ENCODE results near the gene OR12D2. TPM values are rescaled to one million over a fixed set of nuclear protein-coding genes. Genes with fewer than 3 reads are reported as not detected.

OR12D2 gene, protein sequence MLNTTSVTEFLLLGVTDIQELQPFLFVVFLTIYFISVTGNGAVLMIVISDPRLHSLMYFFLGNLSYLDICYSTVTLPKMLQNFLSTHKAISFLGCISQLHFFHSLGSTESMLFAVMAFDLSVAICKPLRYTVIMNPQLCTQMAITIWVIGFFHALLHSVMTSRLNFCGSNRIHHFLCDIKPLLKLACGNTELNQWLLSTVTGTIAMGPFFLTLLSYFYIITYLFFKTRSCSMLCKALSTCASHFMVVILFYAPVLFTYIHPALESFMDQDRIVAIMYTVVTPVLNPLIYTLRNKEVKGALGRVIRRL
- total RNA-seq: not detected in 2 replicates

DNA sequence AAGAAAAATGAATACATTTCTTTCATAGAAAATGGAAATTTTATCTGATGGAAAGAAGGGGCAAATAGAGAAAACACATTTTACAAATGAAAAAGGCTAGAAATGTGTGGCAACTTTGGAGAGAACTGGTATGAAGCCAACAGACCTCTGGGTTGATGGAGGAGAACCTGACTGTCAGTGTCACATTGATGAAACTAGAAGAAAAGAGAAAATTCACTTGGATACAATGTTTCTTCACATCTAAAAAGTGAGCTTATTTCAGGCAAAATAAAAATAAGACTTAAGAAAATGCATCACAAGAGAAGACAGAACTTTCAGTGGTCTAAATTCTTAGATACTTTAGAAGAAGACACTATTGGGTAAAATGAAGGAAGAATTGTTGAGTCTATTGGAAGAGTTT is at the start of gene OR12D2:
Gene OR12D2 (plus strand): TSS at position 301 of the 400 bp plus-strand sequence. CDS start 1,069 bp downstream, outside the sequence.

DNA sequence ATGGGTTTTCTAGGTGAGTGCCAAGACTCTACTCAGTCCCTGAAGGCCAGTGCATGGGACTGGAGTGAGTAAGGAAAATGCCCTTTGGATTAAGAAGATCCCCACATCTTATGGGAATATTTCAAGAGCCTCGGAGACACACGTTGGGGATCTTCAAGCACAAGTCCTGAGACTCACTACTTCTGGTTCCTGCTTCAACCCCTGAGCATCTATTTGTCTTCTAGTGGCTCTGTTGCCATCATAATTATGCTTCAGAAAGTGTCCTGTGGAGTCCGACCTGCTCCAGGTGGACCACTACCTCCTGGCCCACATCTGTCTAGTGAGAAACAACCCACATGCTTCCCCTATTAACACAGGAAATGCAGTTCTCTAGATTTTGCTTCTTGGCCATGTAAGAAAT is 26.7 kb upstream of the OR12D2 start, which contains the start of gene OR5V1:
Gene OR5V1 (minus strand): TSS at position 101 of the 400 bp plus-strand sequence. CDS start 12,670 bp downstream, outside the sequence.

DNA sequence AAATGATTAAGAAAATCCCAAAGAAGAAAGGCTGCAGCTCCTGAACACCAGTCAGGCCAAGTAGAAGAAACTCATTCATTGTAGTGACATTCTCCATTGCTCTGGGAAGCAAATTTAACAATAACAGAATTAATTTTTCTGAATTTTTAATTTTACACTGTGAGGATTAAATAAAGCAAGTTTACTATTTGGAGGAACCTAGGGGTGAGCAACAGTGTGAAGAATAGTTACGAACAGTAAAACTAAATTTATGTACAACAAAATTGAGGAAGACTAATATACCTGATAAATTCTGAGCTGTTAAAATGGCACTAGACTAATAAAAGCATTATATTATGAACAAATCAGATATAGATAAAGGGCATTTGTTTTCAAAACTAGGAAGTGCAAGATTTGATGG is 20.2 kb upstream of the OR12D2 start, which contains the start of gene OR12D3:
Gene OR12D3 (minus strand): TSS at position 101 of the 400 bp plus-strand sequence. CDS start 4 bp downstream, at position 97.

DNA sequence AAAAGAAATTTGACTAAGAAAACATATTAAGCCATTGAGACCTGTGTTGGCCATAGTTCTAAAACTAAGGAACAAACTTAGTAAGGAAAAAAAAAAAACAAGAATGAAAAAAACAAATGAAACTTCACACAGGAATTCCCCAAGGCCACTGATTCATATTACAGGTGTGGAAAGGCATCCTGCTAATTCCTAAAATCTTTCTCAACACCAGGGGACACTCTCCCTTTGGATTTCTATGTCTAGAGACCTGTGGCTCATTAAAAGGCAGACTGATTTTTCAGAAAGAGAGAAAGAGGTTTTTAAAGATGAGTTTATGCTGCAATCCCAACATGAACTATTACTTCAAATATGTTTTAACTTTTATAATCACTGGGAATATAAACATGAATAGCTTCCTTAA is 19.2 kb downstream of the OR12D2 start, which contains the start of gene OR12D1:
Gene OR12D1 (plus strand): TSS at position 341 of the 400 bp plus-strand sequence.

DNA sequence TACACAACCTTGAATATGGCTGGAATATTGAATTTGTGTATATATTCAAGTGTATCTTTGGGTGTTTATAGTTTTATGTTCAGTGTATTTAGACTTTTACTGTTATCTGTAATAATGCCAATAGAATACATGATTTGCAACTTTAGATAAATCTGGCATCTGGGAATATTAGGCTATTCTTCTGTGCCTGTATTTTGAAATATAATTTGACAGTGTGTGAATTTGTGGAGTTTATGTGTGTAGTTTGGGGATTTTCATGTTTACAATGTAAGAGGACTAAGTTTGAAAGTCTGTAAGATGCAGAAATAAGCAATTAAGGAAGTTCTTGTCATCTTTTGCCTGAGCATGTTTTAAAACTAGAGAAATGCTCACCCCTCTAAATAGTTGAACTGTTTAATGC is 43.6 kb downstream of the OR12D2 start, which contains the start of gene OR10C1:
Gene OR10C1 (plus strand): TSS at position 301 of the 400 bp plus-strand sequence. CDS start 710 bp downstream, outside the sequence.

Other genes with a start within 250 kb of the OR12D2 start
- gene OR2J2, start 224.7 kb upstream of the OR12D2 start, total RNA-seq: not detected in 2 replicates
- gene OR14J1, start 93.9 kb upstream of the OR12D2 start, total RNA-seq: not detected in 2 replicates
- gene OR5V1, start 26.8 kb upstream of the OR12D2 start, total RNA-seq: not detected in 2 replicates
- gene OR12D3, start 20.3 kb upstream of the OR12D2 start, total RNA-seq: not detected in 2 replicates
- not detected in 2 replicates for gene OR12D1, start 19.3 kb downstream of the OR12D2 start, total RNA-seq
- gene OR10C1, start 43.7 kb downstream of the OR12D2 start, total RNA-seq: not detected in 2 replicates
- gene OR11A1, start 61.4 kb downstream of the OR12D2 start, total RNA-seq: not detected in 2 replicates
- gene OR2H1, start 61.5 kb downstream of the OR12D2 start, total RNA-seq: not detected in 2 replicates
- not detected in 2 replicates for gene MAS1L, start 92.3 kb downstream of the OR12D2 start, total RNA-seq
- not detected in 2 replicates for gene UBD, start 164.1 kb downstream of the OR12D2 start, total RNA-seq
- gene OR2H2, start 189.5 kb downstream of the OR12D2 start, total RNA-seq: not detected in 2 replicates
- gene GABBR1, start 237.6 kb downstream of the OR12D2 start, total RNA-seq: 15.5 and 16.6 TPM in 2 replicates

Measured in hair follicle dermal papilla cell (primary cell).